CD14-positive monocyte (primary cell): Measurements from ENCODE around the gene RBMS3. TPM values are rescaled to one million over a fixed set of nuclear protein-coding genes. Genes with fewer than 3 reads are reported as not detected.

Source experiments
- DNase-seq, 3 donors: peaks; one replicate each; pipeline ENCODE4 v3.0.0-alpha.2; 2011 to 2022
- H2AFZ ChIP-seq: 2 replicates; pipeline ENCODE4 v1.6.0; 2012; ENCODE audit warnings: mild to moderate bottlenecking, low read depth, low read length, inconsistent platforms; ENCODE audit not compliant: insufficient read depth, poor library complexity, severe bottlenecking
- H3K27ac ChIP-seq, 2 donors: 1 replicate in 1 of 2; 2 replicates in 1 of 2; pipeline ENCODE4 v1.5.1; 2012 to 2013; ENCODE audit warnings: low read length in 2 of 2, control low read depth in 1 of 2, inconsistent platforms in 1 of 2, low read depth in 1 of 2, mild to moderate bottlenecking in 1 of 2
- H3K27me3 ChIP-seq, 2 donors: one replicate each; pipeline versions ENCODE4 v1.6.0 to v1.6.1; 2011 to 2013; ENCODE audit warnings: low read length in 2 of 2; ENCODE audit not compliant: control insufficient read depth in 2 of 2, insufficient read depth in 2 of 2
- H3K36me3 ChIP-seq, 2 donors: replicated peaks in 1 of 2; 1 replicate in 1 of 2; 2 replicates in 1 of 2; pipeline versions ENCODE4 v1.5.1 to v1.6.1; 2012 to 2013; ENCODE audit warnings: low read length in 2 of 2, control low read depth in 1 of 2, inconsistent platforms in 1 of 2, mild to moderate bottlenecking in 1 of 2; ENCODE audit not compliant: insufficient read depth in 2 of 2, control insufficient read depth in 1 of 2
- H3K4me1 ChIP-seq, 2 donors: 1 replicate in 1 of 2; 2 replicates in 1 of 2; pipeline versions ENCODE4 v1.5.1 to v1.6.1; 2012 to 2013; ENCODE audit warnings: low read length in 2 of 2, control low read depth in 1 of 2, inconsistent platforms in 1 of 2, mild to moderate bottlenecking in 1 of 2, moderate library complexity in 1 of 2; ENCODE audit not compliant: insufficient read depth in 2 of 2, control insufficient read depth in 1 of 2
- H3K4me2 ChIP-seq: replicated peaks from 2 replicates; pipeline ENCODE3; 2012; ENCODE audit warnings: low read length, moderate library complexity, mild to moderate bottlenecking; ENCODE audit not compliant: poor library complexity, severe bottlenecking; ENCODE audit errors: extremely low read depth
- H3K4me3 ChIP-seq, 3 experiments: fragments of 200-600 bp in 1 of 3; sonication (generic) in 1 of 3; replicated peaks in 1 of 3; 1 replicate in 2 of 3; 2 replicates in 1 of 3; pipeline ENCODE4 v1.5.1; 2011 to 2013; ENCODE audit warnings: low read length in 3 of 3, mild to moderate bottlenecking in 3 of 3, control low read depth in 2 of 3, low read depth in 2 of 3, inconsistent platforms in 1 of 3, moderate library complexity in 1 of 3
- H3K79me2 ChIP-seq: 2 replicates; pipeline ENCODE4 v1.6.0; 2012; ENCODE audit warnings: mild to moderate bottlenecking, control low read depth, inconsistent platforms, low read length, moderate library complexity; ENCODE audit not compliant: insufficient read depth
- H3K9ac ChIP-seq: 2 replicates; pipeline ENCODE4 v1.6.0; 2017; ENCODE audit warnings: low read length, mild to moderate bottlenecking; ENCODE audit not compliant: insufficient read depth, poor library complexity, severe bottlenecking
- H3K9me3 ChIP-seq, 2 donors: replicated peaks in 1 of 2; 1 replicate in 1 of 2; 2 replicates in 1 of 2; pipeline versions ENCODE4 v1.5.1 to v1.6.1; 2012 to 2013; ENCODE audit warnings: low read length in 2 of 2, control low read depth in 1 of 2; ENCODE audit not compliant: control insufficient read depth in 1 of 2, insufficient read depth in 1 of 2
- H4K20me1 ChIP-seq: 2 replicates; pipeline ENCODE4 v1.6.0; 2012; ENCODE audit warnings: mild to moderate bottlenecking, low read length, control low read depth, moderate library complexity; ENCODE audit not compliant: insufficient read depth
- H3K27ac Mint-ChIP-seq, 7 donors: one replicate each; pipeline ENCODE4 v1.8.0; 2020; ENCODE audit warnings: mild to moderate bottlenecking in 7 of 7, mixed read lengths in 7 of 7, moderate library complexity in 6 of 7, inconsistent platforms in 2 of 7
- H3K27me3 Mint-ChIP-seq, 3 donors: one replicate each; pipeline ENCODE4 v1.8.0; 2021 to 2022; ENCODE audit warnings: low read depth in 3 of 3, mild to moderate bottlenecking in 3 of 3, mixed read lengths in 3 of 3, moderate library complexity in 3 of 3, inconsistent platforms in 1 of 3
- H3K36me3 Mint-ChIP-seq, 2 donors: one replicate each; pipeline ENCODE4 v1.8.0; 2020; ENCODE audit warnings: mixed read lengths in 2 of 2, inconsistent platforms in 1 of 2, mild to moderate bottlenecking in 1 of 2
- H3K4me1 Mint-ChIP-seq: one replicate; pipeline ENCODE4 v1.8.0; 2020; ENCODE audit warnings: mild to moderate bottlenecking, mixed read lengths
- H3K4me3 Mint-ChIP-seq, 2 donors: one replicate each; pipeline ENCODE4 v1.8.0; 2020; ENCODE audit warnings: mild to moderate bottlenecking in 2 of 2, mixed read lengths in 2 of 2, moderate library complexity in 1 of 2
- H3K9me3 Mint-ChIP-seq, 7 donors: one replicate each; pipeline ENCODE4 v1.8.0; 2020 to 2022; ENCODE audit warnings: mixed read lengths in 7 of 7, mild to moderate bottlenecking in 6 of 7, moderate library complexity in 6 of 7, inconsistent platforms in 2 of 7
- WGBS: methylation state at CpG from one replicate; pipeline ENCODE4 v1.1.5; 2013; ENCODE audit warnings: missing lambda C conversion rate; ENCODE audit not compliant: insufficient coverage; 5-methylcytosine and 5-hydroxymethylcytosine counted together
- intact Hi-C, 2 donors: fragments of 100-400 bp; cut with micrococcal nuclease; formaldehyde crosslinking; loops; one replicate each; pipeline versions ENCODE4 v1.15.0 to v1.15.1; 2023
- polyA plus RNA-seq, 3 donors: library from polyadenylated mRNA; depleted of rRNA in 1 of 3; unstranded in 2 of 3; stranded (reverse) in 1 of 3; fragments of 300-500 nt in 2 of 3; fragments of >200 nt in 1 of 3; fragmentation: Illumina TruSeq in 2 of 3; gene quantifications; 1 replicate in 2 of 3; 2 replicates in 1 of 3; pipeline ENCODE4 v1.2.3, GENCODE V29; 2012 to 2021
- TF ChIP-seq, protein P1 (sequence below): fragments of 200-600 bp; IDR thresholded peaks from one replicate; pipeline ENCODE4 v1.8.0; 2022; ENCODE audit warnings: antibody characterized with exemption, mild to moderate bottlenecking

RBMS3 gene
- polyA plus RNA-seq, 3 donors = not detected

- Mint-ChIP-seq H3K4me1 (no peaks in the 10 kb centered on the region), H3K27me3 (no peaks in the 10 kb centered on the region), H3K4me3 (no peak overlapping the region), H3K36me3 (no peaks in the 10 kb centered on the region), H3K9me3 (peaks cover 0 to 4% (median 0%) of the 10 kb centered on the region in 7 donors), H3K27ac (no peak overlapping the region)
- no peaks in the 10 kb centered on the region for H3K9me3 ChIP-seq
- TF ChIP-seq, protein P1, sequence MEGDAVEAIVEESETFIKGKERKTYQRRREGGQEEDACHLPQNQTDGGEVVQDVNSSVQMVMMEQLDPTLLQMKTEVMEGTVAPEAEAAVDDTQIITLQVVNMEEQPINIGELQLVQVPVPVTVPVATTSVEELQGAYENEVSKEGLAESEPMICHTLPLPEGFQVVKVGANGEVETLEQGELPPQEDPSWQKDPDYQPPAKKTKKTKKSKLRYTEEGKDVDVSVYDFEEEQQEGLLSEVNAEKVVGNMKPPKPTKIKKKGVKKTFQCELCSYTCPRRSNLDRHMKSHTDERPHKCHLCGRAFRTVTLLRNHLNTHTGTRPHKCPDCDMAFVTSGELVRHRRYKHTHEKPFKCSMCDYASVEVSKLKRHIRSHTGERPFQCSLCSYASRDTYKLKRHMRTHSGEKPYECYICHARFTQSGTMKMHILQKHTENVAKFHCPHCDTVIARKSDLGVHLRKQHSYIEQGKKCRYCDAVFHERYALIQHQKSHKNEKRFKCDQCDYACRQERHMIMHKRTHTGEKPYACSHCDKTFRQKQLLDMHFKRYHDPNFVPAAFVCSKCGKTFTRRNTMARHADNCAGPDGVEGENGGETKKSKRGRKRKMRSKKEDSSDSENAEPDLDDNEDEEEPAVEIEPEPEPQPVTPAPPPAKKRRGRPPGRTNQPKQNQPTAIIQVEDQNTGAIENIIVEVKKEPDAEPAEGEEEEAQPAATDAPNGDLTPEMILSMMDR = no peak
- no peak overlapping the region for H3K27ac ChIP-seq
- no peaks in the 10 kb centered on the region for H3K79me2 ChIP-seq
- no peaks in the 10 kb centered on the region for H4K20me1 ChIP-seq
- no peaks in the 10 kb centered on the region for H3K4me1 ChIP-seq
- no peaks in the 10 kb centered on the region for H3K27me3 ChIP-seq
- no peak for DNase-seq
- no peak overlapping the region for H2AFZ ChIP-seq
- H3K4me2 ChIP-seq = no peak overlapping the region
- intact Hi-C loops = no loop called here
- no peak overlapping the region for H3K4me3 ChIP-seq
- H3K9ac ChIP-seq = no peak overlapping the region
- H3K36me3 ChIP-seq = no peaks in the 10 kb centered on the region
- WGBS = no CpG with 5 or more reads among the region's 1 CpG
These were observed 661.4 kb downstream of the RBMS3 start for GRCh38 chr3:29942297-29942696.

DNA sequence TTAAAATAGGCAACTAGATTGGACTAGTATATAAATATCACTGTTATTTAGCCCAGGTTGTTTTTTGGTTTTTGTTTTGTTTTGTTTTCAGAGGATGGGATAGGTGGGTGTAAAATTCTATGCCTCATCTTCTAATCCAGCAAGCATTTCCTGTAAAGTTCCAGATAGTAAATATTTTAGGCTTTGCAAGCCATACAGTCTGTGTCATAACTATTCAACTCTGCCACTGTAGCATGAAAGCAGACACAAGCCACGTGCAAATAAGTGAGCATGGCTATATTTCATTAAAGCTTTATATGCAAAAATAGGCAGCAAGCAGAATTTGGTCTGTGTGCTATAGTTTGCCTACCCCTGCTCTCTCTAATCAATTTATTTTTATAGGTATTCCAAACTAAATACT, 668.3 kb downstream of the RBMS3 start:
- no peaks in the 10 kb centered on the region for H3K36me3 Mint-ChIP-seq
- H3K4me3 Mint-ChIP-seq = no peak overlapping the region
- no peak overlapping the region for H3K4me3 ChIP-seq
- no peak overlapping the region for H3K4me2 ChIP-seq
- no peak overlapping the region for H3K27ac ChIP-seq
- H3K9me3 Mint-ChIP-seq = no peaks in the 10 kb centered on the region
- no peaks in the 10 kb centered on the region for H3K27me3 ChIP-seq
- TF ChIP-seq, protein P1 = no peak
- no peaks in the 10 kb centered on the region for H3K79me2 ChIP-seq
- H3K4me1 ChIP-seq = no peaks in the 10 kb centered on the region
- H3K27ac Mint-ChIP-seq = no peak overlapping the region
- no peak for DNase-seq
- intact Hi-C loops = no loop called here
- H3K4me1 Mint-ChIP-seq = no peaks in the 10 kb centered on the region
- no peaks in the 10 kb centered on the region for H4K20me1 ChIP-seq
- H2AFZ ChIP-seq = no peak overlapping the region
- no peaks in the 10 kb centered on the region for H3K9me3 ChIP-seq
- WGBS = no CpG with 5 or more reads among the region's 1 CpG
- H3K9ac ChIP-seq = no peak overlapping the region
- no peaks in the 10 kb centered on the region for H3K27me3 Mint-ChIP-seq
- H3K36me3 ChIP-seq = no peaks in the 10 kb centered on the region
